Measurements from ENCODE around the gene LARGE1. TPM values are rescaled to one million over a fixed set of nuclear protein-coding genes. Genes with fewer than 3 reads are reported as not detected.

The LARGE1 gene
- total and polyA plus RNA-seq, 11 donors, result 31.2 to 211 (median 129) TPM

- WGBS, 4 donors, result 35 to 65% (median 56%) methylated on average over 5 of the region's 5 CpGs
- Histone ChIP-seq H3K27ac (no peak overlapping the region), H3K36me3 (no peaks in the 10 kb centered on the region), H3K4me1 (peaks cover 0 to 34% (median 9%) of the 10 kb centered on the region in 12 donors), H3K9me3 (no peaks in the 10 kb centered on the region), H3K4me3 (no peak overlapping the region), H3K27me3 (no peaks in the 10 kb centered on the region)
- intact Hi-C loops (cut with DNase I), result no loop called here
- ATAC-seq (peak in 3 of 4 donors; percentile 16 to 47 (median 44)), DNase-seq (peak in 2 of 5 donors; percentile 33 to 50)
- no peak for TF ChIP-seq CTCF (IDR thresholded peaks at IDR 0.05)
- TF ChIP-seq POLR2A (IDR thresholded peaks at IDR 0.05), result no peak
These were observed 519.4 kb downstream of the LARGE1 start for GRCh38 chr22:33400891-33401290.

- H3K4me1 ChIP-seq, result peaks cover 0 to 31% (median 9%) of the 10 kb centered on the region in 12 donors
- no peak overlapping the region for H3K4me3 ChIP-seq
- no peak for DNase-seq
- no peaks in the 10 kb centered on the region for H3K27me3 ChIP-seq
- H3K27ac ChIP-seq, result no peak overlapping the region
- no peaks in the 10 kb centered on the region for H3K9me3 ChIP-seq
- peak in 1 of 4 donors; percentile 29 for ATAC-seq
- no peaks in the 10 kb centered on the region for H3K36me3 ChIP-seq
- TF ChIP-seq POLR2A (IDR thresholded peaks at IDR 0.05) (no peak), CTCF (IDR thresholded peaks at IDR 0.05) (no peak)
- intact Hi-C loops (cut with DNase I), result no loop called here
- WGBS, 4 donors, result 77 to 81% (median 79%) methylated on average over 9 of the region's 9 CpGs
These were observed 520.0 kb downstream of the LARGE1 start for GRCh38 chr22:33400061-33400840.

GRCh38 chr22:33397381-33397907 lies 522.8 kb downstream of the LARGE1 start:
- Histone ChIP-seq H3K27me3 (no peaks in the 10 kb centered on the region), H3K9me3 (no peaks in the 10 kb centered on the region), H3K27ac (no peak overlapping the region), H3K4me3 (no peak overlapping the region), H3K36me3 (no peaks in the 10 kb centered on the region), H3K4me1 (peaks cover 0 to 16% (median 0%) of the 10 kb centered on the region in 12 donors)
- intact Hi-C loops (cut with DNase I), result no loop called here
- TF ChIP-seq POLR2A (IDR thresholded peaks at IDR 0.05) (no peak), CTCF (IDR thresholded peaks at IDR 0.05) (no peak)
- 82 to 88% (median 84%) methylated on average over 4 of the region's 4 CpGs for WGBS, 4 donors
- ATAC-seq (no peak), DNase-seq (no peak)

GRCh38 chr22:33393432-33393831 lies 526.8 kb downstream of the LARGE1 start:
- ATAC-seq, result no peak
- Histone ChIP-seq H3K27ac (no peak overlapping the region), H3K4me3 (no peak overlapping the region), H3K27me3 (no peaks in the 10 kb centered on the region), H3K9me3 (no peaks in the 10 kb centered on the region), H3K36me3 (no peaks in the 10 kb centered on the region), H3K4me1 (peaks cover 0 to 3% (median 0%) of the 10 kb centered on the region in 12 donors)
- 68 to 76% (median 72%) methylated on average over 6 of the region's 6 CpGs for WGBS, 4 donors
- no peak for TF ChIP-seq POLR2A (IDR thresholded peaks at IDR 0.05)
- TF ChIP-seq CTCF (IDR thresholded peaks at IDR 0.05), result no peak
- intact Hi-C loops (cut with DNase I), result no loop called here
- no peak for DNase-seq
